Neural cell (in vitro differentiated cells): ENCODE data around the gene MAPK4.

Experiments used
- POLR2AphosphoS5 ChIP-seq: IDR thresholded peaks from 2 replicates; pipeline ENCODE4 v1.6.1; 2012
- TAF1 ChIP-seq: IDR thresholded peaks from 2 replicates; pipeline ENCODE4 v1.6.1; 2012; ENCODE audit warnings: low read depth

DNA sequence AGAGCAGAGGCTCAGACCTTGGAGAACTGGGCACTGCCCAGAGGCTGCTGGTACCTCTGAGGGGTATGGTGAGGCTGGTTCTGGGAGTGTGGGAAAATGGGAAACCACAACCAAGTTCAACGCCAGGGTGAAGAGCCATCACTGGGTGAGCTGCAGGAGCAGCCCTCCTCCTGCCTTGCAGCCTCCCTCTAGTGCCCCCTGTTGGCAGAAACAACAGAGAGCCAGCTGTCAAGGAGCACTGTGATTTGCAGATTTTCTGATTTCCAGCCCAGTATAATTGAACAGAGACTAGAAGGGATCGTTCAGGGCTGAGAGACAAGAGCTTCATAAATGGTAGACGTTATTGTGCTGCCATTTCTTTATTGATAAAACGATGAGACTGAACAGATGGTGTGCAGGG lies 50.5 kb downstream of the MAPK4 start:
- TF ChIP-seq POLR2AphosphoS5 (no peak), TAF1 (no peak)
